ENCODE measurements around the gene NT5C2. TPM values are rescaled to one million over a fixed set of nuclear protein-coding genes. Genes with fewer than 3 reads are reported as not detected.

The NT5C2 gene
- total RNA-seq, 1 experiment from 2014 or later: 70.0 TPM

DNA sequence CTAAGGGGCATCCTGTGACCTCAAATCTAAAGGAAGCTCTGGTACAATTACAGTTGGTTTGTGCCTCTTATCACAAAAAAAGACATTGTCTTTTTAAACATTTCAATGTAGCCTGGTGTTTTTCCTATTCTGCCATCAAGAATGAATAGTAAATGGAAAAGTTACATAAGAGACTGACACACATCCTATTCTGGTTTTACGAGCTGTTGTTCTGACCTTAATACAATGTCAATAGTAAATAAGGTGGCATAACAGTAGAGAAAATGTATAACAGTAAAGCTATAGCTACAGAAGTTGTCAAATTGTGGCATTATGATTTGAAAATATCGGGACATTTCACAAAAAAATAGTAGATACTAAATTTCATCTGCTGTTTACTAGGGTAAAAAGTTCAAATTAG lies 88.4 kb downstream of the NT5C2 start:
- CTCF ChIA-PET: no interaction called here
- H3K9me3 Mint-ChIP-seq (ENCODE audit: low read depth, unreplicated experiment): no peaks in the 10 kb centered on the region
- no peak overlapping the region for H3K4me3 Mint-ChIP-seq (ENCODE audit: low read depth, unreplicated experiment)
- TF ChIP-seq, protein P1, sequence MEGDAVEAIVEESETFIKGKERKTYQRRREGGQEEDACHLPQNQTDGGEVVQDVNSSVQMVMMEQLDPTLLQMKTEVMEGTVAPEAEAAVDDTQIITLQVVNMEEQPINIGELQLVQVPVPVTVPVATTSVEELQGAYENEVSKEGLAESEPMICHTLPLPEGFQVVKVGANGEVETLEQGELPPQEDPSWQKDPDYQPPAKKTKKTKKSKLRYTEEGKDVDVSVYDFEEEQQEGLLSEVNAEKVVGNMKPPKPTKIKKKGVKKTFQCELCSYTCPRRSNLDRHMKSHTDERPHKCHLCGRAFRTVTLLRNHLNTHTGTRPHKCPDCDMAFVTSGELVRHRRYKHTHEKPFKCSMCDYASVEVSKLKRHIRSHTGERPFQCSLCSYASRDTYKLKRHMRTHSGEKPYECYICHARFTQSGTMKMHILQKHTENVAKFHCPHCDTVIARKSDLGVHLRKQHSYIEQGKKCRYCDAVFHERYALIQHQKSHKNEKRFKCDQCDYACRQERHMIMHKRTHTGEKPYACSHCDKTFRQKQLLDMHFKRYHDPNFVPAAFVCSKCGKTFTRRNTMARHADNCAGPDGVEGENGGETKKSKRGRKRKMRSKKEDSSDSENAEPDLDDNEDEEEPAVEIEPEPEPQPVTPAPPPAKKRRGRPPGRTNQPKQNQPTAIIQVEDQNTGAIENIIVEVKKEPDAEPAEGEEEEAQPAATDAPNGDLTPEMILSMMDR (IDR thresholded peaks at IDR 0.05; ENCODE audit: unreplicated experiment): no peak
- no peak overlapping the region for H3K27ac Mint-ChIP-seq (ENCODE audit: unreplicated experiment)
- intact Hi-C loops (cut with micrococcal nuclease; ENCODE audit: unreplicated experiment): no loop called here
- no TSS peak for BruUV-seq (replicated peaks)
- no peaks in the 10 kb centered on the region for H3K27me3 Mint-ChIP-seq (ENCODE audit: unreplicated experiment)
- DNase-seq: no peak
- no peaks in the 10 kb centered on the region for H3K4me1 Mint-ChIP-seq (ENCODE audit: low read depth, unreplicated experiment)
- H3K36me3 Mint-ChIP-seq (ENCODE audit: insufficient read depth, unreplicated experiment): peaks cover 8% of the 10 kb centered on the region

DNA sequence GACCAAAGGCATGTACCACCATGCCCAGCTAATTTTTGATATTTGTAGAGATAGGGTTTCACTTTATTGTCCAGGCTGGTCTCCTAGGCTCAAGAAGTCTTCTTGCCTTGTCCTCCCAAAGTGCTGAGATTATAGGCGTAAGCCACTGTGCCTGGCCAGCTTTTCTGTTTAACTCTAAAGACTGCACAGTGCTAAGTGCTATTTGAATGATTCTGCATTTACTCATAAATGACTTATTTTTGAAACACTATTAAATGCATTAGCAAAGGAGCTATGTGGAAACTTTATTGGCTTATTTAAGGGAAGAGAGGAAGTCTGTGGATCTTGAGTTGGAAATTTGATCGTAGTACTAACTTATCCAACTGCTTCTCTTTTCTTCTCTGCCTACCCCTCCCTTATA lies 89.1 kb downstream of the NT5C2 start:
- no peak overlapping the region for H3K4me3 Mint-ChIP-seq (ENCODE audit: low read depth, unreplicated experiment)
- TF ChIP-seq, protein P1 (IDR thresholded peaks at IDR 0.05; ENCODE audit: unreplicated experiment): no peak
- H3K4me1 Mint-ChIP-seq (ENCODE audit: low read depth, unreplicated experiment): no peaks in the 10 kb centered on the region
- DNase-seq: no peak
- BruUV-seq (replicated peaks): no TSS peak
- no peaks in the 10 kb centered on the region for H3K27me3 Mint-ChIP-seq (ENCODE audit: unreplicated experiment)
- no peak overlapping the region for H3K27ac Mint-ChIP-seq (ENCODE audit: unreplicated experiment)
- H3K9me3 Mint-ChIP-seq (ENCODE audit: low read depth, unreplicated experiment): no peaks in the 10 kb centered on the region
- intact Hi-C loops (cut with micrococcal nuclease; ENCODE audit: unreplicated experiment): no loop called here
- CTCF ChIA-PET: no interaction called here
- peaks cover 8% of the 10 kb centered on the region for H3K36me3 Mint-ChIP-seq (ENCODE audit: insufficient read depth, unreplicated experiment)

DNA sequence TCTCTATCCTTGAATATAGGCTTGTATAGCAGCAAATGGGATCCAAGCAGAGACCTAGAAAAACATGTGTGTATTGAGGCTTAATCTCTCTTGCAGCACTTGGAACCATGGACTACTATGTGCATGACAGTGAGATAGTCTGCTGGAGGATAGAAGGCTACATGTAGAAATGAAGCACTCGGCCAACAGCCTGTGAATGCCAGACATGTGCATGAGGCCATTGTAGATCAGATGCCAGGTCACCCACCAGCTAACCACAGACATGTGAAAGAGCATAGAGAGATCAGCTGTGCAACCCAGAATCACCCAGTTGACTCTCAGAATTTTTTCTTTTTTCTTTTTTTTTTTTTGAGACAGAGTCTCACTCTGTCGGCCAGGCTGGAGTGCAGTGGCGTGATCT lies 90.9 kb downstream of the NT5C2 start:
- peaks cover 7% of the 10 kb centered on the region for H3K36me3 Mint-ChIP-seq (ENCODE audit: insufficient read depth, unreplicated experiment)
- no peak overlapping the region for H3K27ac Mint-ChIP-seq (ENCODE audit: unreplicated experiment)
- no peaks in the 10 kb centered on the region for H3K4me1 Mint-ChIP-seq (ENCODE audit: low read depth, unreplicated experiment)
- no peaks in the 10 kb centered on the region for H3K27me3 Mint-ChIP-seq (ENCODE audit: unreplicated experiment)
- no peak for DNase-seq
- TF ChIP-seq, protein P1 (IDR thresholded peaks at IDR 0.05; ENCODE audit: unreplicated experiment): no peak
- CTCF ChIA-PET: no interaction called here
- no peak overlapping the region for H3K4me3 Mint-ChIP-seq (ENCODE audit: low read depth, unreplicated experiment)
- intact Hi-C loops (cut with micrococcal nuclease; ENCODE audit: unreplicated experiment): no loop called here
- BruUV-seq (replicated peaks): no TSS peak
- no peaks in the 10 kb centered on the region for H3K9me3 Mint-ChIP-seq (ENCODE audit: low read depth, unreplicated experiment)

DNA sequence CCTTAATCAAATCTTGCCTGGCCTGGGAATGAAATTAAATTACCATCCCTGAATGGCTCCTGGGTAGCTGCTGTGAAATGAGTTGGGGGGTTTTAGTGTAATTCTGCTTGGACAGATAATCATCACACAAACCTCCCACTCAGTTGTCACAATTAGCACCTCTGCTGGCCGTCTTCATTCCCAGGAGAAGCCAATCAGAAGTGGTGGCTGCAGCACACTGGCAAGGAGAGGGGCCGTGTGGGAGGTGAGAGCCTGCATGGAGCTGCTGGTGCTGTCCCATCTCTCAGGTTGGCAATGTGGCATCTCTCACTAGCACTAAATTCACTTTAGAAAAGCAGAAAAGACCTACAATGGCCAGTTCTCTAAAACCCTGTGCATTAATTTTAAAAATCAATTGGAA lies 92.5 kb downstream of the NT5C2 start:
- no peak overlapping the region for H3K27ac Mint-ChIP-seq (ENCODE audit: unreplicated experiment)
- H3K4me3 Mint-ChIP-seq (ENCODE audit: low read depth, unreplicated experiment): no peak overlapping the region
- H3K36me3 Mint-ChIP-seq (ENCODE audit: insufficient read depth, unreplicated experiment): peaks cover 9% of the 10 kb centered on the region
- no peaks in the 10 kb centered on the region for H3K4me1 Mint-ChIP-seq (ENCODE audit: low read depth, unreplicated experiment)
- CTCF ChIA-PET: no interaction called here
- no peak for DNase-seq
- TF ChIP-seq, protein P1 (IDR thresholded peaks at IDR 0.05; ENCODE audit: unreplicated experiment): no peak
- no peaks in the 10 kb centered on the region for H3K9me3 Mint-ChIP-seq (ENCODE audit: low read depth, unreplicated experiment)
- H3K27me3 Mint-ChIP-seq (ENCODE audit: unreplicated experiment): no peaks in the 10 kb centered on the region
- no TSS peak for BruUV-seq (replicated peaks)
- intact Hi-C loops (cut with micrococcal nuclease; ENCODE audit: unreplicated experiment): no loop called here

DNA sequence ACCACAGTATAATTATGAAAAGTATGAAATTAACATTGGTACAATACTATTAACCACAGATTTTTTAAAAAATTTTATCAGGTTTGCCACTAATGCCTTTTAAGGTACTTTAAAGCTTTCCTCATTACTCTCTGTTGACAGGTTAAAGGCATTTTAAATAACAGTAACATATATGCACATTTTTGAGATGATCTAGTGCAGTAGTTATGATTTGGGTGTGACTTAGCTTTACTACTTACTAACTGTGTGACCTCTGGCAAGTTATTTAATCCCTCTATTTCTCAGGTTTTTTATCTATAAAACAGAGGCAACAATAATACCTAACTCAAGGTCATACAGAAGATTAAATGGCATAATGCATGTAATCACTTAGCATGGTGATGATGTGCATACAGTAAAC lies 94.8 kb downstream of the NT5C2 start:
- H3K27me3 Mint-ChIP-seq (ENCODE audit: unreplicated experiment): no peaks in the 10 kb centered on the region
- no peaks in the 10 kb centered on the region for H3K4me1 Mint-ChIP-seq (ENCODE audit: low read depth, unreplicated experiment)
- no TSS peak for BruUV-seq (replicated peaks)
- CTCF ChIA-PET: no interaction called here
- no peak overlapping the region for H3K4me3 Mint-ChIP-seq (ENCODE audit: low read depth, unreplicated experiment)
- intact Hi-C loops (cut with micrococcal nuclease; ENCODE audit: unreplicated experiment): no loop called here
- no peaks in the 10 kb centered on the region for H3K9me3 Mint-ChIP-seq (ENCODE audit: low read depth, unreplicated experiment)
- TF ChIP-seq, protein P1 (IDR thresholded peaks at IDR 0.05; ENCODE audit: unreplicated experiment): no peak
- DNase-seq: no peak
- H3K27ac Mint-ChIP-seq (ENCODE audit: unreplicated experiment): no peak overlapping the region
- H3K36me3 Mint-ChIP-seq (ENCODE audit: insufficient read depth, unreplicated experiment): peaks cover 11% of the 10 kb centered on the region
